ENCODE data around the gene PLCL1. TPM values are rescaled to one million over a fixed set of nuclear protein-coding genes. Genes with fewer than 3 reads are reported as not detected.

The PLCL1 gene
- total RNA-seq, 1 experiment from 2014 or later = 0.07 TPM

GRCh38 chr2:198102120-198102519 is 297.7 kb downstream of the PLCL1 start (continued):
- TF ChIP-seq ERG (CRISPR knock-in tag; IDR thresholded peaks at IDR 0.05) (no peak), CTCF (IDR thresholded peaks at IDR 0.05) (no peak), IRF2 (CRISPR knock-in tag; IDR thresholded peaks at IDR 0.05; ENCODE audit: borderline replicate concordance, low read depth) (no peak), ZNF232 (CRISPR knock-in tag; IDR thresholded peaks at IDR 0.05) (no peak), KAT7 (CRISPR knock-in tag; IDR thresholded peaks at IDR 0.05; ENCODE audit: borderline replicate concordance) (no peak)

GRCh38 chr2:198102856-198103255 is 298.5 kb downstream of the PLCL1 start:
- TF ChIP-seq ZNF671 (CRISPR knock-in tag; IDR thresholded peaks at IDR 0.05) (no peak), ETV6 (CRISPR knock-in tag; IDR thresholded peaks at IDR 0.05) (no peak), ZNF396 (CRISPR knock-in tag; IDR thresholded peaks at IDR 0.05; ENCODE audit: borderline replicate concordance) (no peak), ZNF317 (CRISPR knock-in tag; IDR thresholded peaks at IDR 0.05; ENCODE audit: borderline replicate concordance, low read depth) (no peak), GRHL2 (CRISPR knock-in tag; IDR thresholded peaks at IDR 0.05; ENCODE audit: insufficient replicate concordance, severe bottlenecking) (no peak), EMX1 (CRISPR knock-in tag; IDR thresholded peaks at IDR 0.05) (no peak), ZNF281 (CRISPR knock-in tag; IDR thresholded peaks at IDR 0.05) (no peak), SMAD3 (CRISPR knock-in tag; IDR thresholded peaks at IDR 0.05; ENCODE audit: borderline replicate concordance) (no peak), ZNF416 (CRISPR knock-in tag; IDR thresholded peaks at IDR 0.05) (no peak), ZNF425 (CRISPR knock-in tag; conservative IDR thresholded peaks at IDR 0.05) (no peak), MYBL2 (CRISPR knock-in tag; IDR thresholded peaks at IDR 0.05) (no peak), JUN (CRISPR knock-in tag; IDR thresholded peaks at IDR 0.05) (no peak), CBFB (CRISPR knock-in tag; IDR thresholded peaks at IDR 0.05; ENCODE audit: low read depth) (no peak), TCF7 (CRISPR knock-in tag; IDR thresholded peaks at IDR 0.05; ENCODE audit: low read depth) (no peak), PRDM15 (CRISPR knock-in tag; IDR thresholded peaks at IDR 0.05) (no peak)
- POLR2A ChIA-PET = no interaction called here
- Mint-ChIP-seq H3K9me3 (no peaks in the 10 kb centered on the region), H3K27me3 (ENCODE audit: low read depth) (no peaks in the 10 kb centered on the region), H3K36me3 (no peaks in the 10 kb centered on the region), H3K4me3 (no peak overlapping the region), H3K4me1 (peaks cover 5% of the 10 kb centered on the region), H3K27ac (no peak overlapping the region)
- no peak for ATAC-seq
- CTCF ChIA-PET = interaction anchor here (1.2 kb wide), 1 partner anchor 289 kb away, joined by 3 read pairs; no protein-coding TSS in a partner anchor
- DNase-seq (ENCODE audit: low spot score) = no peak

All from WTC11 (cell line).